NCI-H128 (cell line): ENCODE data around the gene CRYAB.
"Not testable (repeated sequence)": the region's sequence is repeated elsewhere in the genome, so short reads cannot be mapped to it uniquely, and the experiment has no call there.

Experiments used
- DNase-seq: peaks from one replicate; lab custom pipeline; 2025; ENCODE audit not compliant: unreplicated experiment; lab: John Stamatoyannopoulos, UW

The CRYAB gene

GRCh38 chr11:111933872-111934271, 22.3 kb upstream of the CRYAB start:
- DNase-seq, result no peak

- DNase-seq, result not testable (repeated sequence)
Observed at GRCh38 chr11:111933176-111933575, 21.6 kb upstream of the CRYAB start.

GRCh38 chr11:111932611-111932950, 21.0 kb upstream of the CRYAB start:
- DNase-seq, result no peak

GRCh38 chr11:111930472-111930871, 18.9 kb upstream of the CRYAB start:
- no peak for DNase-seq

DNA sequence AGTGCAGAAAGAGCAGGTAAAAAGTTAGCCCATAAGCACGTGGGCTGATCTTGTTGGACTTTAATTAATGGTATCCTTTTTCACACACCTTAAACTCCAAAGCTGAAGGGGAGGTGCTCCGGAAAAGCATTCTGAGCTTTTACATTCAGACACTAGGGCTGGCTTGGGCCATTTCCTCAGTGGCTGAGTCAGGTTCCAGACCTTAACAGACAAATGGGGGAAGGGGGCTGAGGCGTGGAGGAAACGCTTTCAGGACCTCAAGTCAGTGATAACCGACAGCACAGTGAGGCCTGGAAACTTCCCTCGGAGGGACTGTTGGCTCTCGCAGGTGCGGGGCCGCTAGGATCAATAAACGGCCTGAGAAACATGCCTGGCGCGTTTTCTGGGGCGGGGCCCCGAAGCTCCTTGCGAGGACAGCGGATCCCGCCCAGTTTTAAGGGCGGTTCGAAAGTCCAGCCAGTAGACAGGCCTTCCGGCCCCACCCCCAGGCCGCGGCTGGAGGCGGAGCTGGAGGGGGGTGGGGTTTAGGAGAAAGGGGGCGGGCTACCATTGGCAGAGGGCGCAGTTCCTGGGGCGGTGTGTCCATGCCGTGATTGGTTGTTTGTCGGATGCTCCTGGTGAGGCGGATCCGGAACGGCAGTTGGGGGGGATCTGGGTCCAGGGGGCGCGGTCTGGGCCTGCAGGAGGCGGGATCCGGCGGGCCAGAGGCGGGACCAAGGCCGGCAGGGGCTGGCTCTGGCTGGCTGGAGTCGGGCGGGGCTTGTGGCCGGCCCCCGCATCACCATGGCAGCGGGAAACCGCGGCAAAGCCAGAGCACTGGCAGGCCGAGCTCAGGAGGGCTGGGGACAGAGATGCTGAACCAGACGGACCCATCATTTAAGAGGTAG, 15.2 kb upstream of the CRYAB start:
- peak; percentile 98 for DNase-seq

DNA sequence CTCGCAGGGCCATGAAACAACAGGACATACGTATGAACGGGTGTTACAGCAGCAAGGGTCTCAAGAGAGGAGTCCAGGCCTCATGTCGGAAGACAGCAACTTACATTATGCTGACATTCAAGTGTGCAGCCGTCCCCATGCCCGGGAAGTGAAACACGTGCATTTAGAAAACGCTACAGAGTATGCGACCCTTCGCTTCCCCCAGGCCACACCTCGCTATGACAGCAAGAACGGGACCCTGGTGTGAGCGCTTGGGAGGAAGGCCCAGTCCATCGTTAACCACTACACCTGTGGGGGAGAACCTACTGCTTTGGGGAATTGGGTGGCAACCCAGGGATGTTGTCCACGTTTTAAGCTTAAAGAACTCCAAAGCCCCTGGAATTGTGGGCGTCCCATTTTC, 14.4 kb upstream of the CRYAB start:
- no peak for DNase-seq

DNA sequence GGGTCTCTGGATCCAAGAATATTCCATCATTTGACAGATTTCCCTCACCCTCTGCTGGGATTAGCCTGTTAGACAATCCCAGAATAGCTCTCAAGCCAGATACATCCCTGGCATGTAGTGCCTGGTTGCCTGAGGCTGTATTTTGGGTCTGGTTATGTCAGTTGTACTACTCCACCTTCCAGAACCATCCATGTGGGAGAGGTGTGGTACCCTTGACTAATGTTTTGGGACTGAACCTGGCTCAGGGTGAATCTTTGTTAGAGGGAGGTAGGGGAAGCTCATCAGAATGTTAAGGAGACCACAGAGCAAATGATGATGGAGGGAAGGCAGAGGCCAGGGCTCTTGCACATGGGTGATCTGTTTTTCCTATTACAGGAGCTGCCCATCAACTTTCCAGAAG, 12.4 kb upstream of the CRYAB start:
- DNase-seq, result no peak

- no peak for DNase-seq
Observed at GRCh38 chr11:111923351-111923788, 11.8 kb upstream of the CRYAB start.

DNA sequence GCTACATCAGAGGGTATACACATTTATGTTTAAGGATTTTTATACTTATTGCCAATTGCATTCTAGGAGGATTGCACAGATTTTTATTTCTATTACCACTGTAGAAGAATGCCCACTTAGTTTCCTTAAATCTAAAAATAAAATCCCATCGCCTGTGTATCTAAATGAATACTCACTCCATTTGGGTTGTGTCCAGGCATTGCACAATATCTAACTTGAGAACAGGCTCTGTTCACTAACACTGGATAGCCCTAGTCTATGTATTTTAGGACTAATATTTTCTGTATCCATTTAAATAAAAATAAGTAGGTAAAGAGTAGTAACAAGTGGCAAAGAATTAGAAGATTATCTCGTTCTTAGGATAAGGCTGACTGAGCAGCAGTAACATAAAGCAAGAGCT, 11.2 kb upstream of the CRYAB start:
- DNase-seq, result no peak

- no peak for DNase-seq
Observed at GRCh38 chr11:111921541-111922230, 10.1 kb upstream of the CRYAB start.

DNA sequence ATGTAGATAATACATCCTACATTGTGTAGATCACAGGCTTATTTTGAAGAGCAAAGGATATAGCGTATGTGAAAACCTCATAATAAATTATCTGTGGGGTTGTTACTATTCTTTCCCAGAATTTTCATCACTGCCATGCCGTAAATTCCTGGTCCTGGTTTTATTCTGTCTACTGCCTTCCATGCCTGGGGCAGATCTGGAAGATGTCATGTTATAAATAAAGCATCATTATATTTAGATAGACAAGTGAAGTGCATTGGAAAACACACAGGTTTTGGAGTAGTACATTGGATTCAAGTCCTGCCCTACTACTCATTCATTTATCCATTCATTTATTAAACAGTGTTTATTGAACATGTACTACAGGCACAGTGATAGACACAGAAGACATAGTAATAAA, 9.3 kb upstream of the CRYAB start:
- DNase-seq, result no peak

GRCh38 chr11:111918390-111919256, 7.1 kb upstream of the CRYAB start, which contains the start of gene C11orf52:
Gene C11orf52 (plus strand): TSS chr11:111918913. CDS start chr11:111918973, 60 bp downstream.
- DNase-seq, result peak; percentile 80

- no peak for DNase-seq
Observed at GRCh38 chr11:111917788-111918187, 6.2 kb upstream of the CRYAB start.

- no peak for DNase-seq
Observed at GRCh38 chr11:111917312-111917711, 5.7 kb upstream of the CRYAB start.

- DNase-seq, result no peak
Observed at GRCh38 chr11:111916768-111917167, 5.2 kb upstream of the CRYAB start.

GRCh38 chr11:111913997-111914396, 2.4 kb upstream of the CRYAB start:
- no peak for DNase-seq

DNA sequence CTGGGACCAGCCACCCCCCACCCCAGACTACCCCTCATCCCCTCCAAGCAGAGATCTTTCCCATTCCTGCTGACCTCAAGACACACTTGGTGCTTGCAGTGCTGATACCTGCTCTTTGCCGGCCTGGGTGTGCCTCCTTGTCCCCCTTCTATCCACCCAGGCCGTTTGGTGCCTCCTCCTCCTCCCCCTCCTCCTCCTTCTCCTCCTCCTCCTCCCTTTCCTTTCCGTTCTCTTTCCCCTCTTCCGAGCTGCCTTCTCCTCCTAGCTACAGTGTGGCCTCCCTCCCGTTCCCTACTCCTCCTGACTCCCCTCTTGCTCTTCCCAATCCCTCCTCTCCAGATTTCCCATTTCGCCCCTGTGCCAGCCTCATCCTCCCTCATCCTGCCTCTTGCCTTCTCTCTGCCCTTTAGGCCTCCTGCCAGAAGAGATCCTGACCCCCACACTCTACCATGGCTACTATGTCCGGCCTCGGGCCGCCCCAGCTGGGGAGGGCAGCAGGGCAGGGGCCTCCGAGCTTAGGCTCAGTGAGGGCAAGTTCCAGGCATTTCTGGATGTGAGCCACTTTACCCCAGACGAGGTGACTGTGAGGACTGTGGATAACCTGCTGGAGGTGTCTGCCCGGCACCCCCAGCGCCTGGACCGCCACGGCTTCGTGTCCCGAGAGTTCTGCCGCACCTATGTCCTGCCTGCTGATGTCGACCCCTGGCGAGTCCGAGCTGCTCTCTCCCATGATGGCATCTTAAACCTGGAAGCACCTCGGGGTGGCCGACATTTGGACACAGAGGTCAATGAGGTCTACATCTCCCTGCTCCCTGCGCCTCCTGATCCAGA, 1.7 kb upstream of the CRYAB start:
- no peak for DNase-seq

GRCh38 chr11:111912535-111912934, 965 bp upstream of the CRYAB start, which contains the start of gene HSPB2:
Gene HSPB2 (plus strand): TSS chr11:111912734. CDS start chr11:111912830, 96 bp downstream.
- DNase-seq, result no peak

DNA sequence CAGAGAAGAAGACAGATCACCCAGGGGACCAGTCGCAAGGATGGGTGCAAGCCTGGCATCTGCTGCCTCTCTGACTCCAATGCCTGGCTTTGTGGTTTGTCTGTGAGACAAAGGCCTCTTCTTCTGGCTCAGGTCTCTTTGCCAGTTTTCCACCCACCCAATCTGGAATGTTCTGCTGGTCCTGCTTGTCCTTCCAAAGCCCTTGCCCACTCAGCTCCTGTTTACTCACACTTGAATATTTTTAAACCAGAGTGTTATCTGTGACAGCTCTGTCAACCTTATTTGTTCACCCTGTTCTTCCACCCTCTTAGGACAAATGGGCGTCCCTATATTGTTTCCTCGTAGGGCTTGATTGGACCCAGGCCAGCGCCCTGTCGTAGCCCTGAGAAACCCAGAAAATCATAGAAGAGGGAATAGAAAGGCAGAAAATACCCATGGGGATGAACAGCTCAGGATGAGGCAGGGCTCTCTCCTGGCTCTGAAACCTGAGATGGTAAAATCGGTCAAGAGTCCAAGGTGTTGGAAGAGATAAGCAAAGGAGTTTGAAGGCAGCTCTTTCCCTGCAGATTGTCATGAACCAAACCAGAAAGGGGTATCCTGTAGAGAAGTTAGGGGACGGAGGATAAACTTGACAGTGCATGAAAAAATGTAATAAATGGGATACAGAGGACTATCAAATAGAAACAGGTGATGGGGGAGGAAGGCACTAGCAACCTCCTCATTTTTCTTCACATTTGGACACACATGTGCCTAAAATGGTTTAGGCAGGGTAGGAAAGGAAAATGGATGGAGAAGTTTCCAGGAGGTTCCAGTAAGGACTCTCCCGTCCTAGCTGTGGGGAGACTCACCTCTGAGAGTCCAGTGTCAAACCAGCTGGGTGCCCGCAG, 651 bp downstream of the CRYAB start:
- DNase-seq, result no peak
